NOMO-1 treated with DMSO at 0.1 percent for 48 hours (cell line): ENCODE measurements around the gene POU3F1.

Source experiments
- DNase-seq: peaks from one replicate; lab custom pipeline; 2025; ENCODE audit not compliant: unreplicated experiment; lab: John Stamatoyannopoulos, UW

POU3F1 gene

DNA sequence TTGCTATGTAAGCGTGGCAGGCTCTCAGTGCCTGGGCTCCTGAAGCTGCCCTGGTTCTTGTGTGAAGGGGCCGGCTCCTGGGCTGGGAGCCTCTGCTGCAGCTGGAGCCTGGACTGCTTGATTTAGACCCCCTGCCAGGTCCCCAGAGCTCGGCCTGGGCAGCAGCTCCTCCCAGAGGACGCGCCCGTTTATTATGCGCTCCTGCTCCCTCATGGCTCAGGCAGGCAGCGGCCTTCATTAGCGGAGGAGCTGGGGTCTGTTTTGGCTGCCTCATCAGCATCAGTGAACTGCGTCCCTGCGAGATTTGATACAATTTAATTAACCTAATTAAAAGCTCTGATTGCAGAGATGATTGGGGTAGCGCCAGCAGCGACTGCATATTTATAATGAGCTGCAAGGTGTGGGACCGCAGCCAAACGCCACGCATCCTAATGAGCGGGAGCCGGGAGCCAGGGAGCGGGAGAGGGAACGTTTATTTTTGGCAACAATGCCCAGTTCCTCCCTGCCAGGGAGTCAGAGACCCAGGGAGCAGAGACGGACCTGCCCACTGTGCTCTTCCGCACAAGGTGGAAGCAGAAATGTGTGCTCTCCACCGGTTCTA is 17.4 kb downstream of the POU3F1 start:
- DNase-seq: no peak

DNA sequence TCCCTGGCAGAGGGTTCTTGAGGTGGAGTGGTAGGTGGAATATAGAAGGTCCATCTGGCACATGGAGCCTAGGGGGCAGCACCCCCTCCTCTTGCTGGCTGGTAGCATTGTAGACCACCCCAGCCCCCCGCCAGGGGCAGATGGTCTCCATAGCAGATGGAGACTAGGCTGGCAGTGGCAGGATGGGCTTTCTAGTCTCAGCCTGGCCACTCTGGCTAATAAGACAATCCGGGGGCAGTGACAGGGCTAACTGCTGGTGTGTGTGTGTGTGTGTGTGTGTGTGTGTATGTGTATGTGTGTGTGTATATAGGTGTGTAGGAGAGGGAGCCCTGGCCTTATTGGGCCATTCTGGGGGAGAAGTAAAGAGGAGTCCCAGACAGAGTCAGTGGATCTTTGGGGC is 17.9 kb downstream of the POU3F1 start:
- no peak for DNase-seq

DNA sequence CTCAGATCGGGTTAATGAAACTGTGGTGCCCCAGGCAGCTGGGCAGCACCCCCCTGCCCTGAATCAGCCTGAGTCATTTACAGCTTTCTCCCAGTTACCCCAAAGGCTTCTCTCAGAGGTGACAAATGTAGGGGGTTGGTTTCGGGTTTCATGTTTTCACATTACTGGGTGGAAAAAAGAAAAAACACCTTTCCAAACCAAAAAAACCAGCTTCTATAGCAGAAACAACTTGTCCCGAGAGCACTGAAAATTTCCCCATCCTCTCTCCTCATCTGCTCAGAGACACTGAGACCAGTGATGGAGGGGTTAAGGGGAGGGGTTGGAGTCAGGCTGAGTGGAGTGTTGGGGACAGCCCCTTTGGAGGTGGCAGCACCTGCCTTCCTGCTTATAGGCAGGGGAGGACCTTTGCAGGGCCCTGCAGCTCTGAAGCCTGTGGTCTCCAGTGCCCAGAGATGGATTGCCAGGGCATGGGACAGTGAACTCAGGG is 18.4 kb downstream of the POU3F1 start:
- DNase-seq: no peak

DNA sequence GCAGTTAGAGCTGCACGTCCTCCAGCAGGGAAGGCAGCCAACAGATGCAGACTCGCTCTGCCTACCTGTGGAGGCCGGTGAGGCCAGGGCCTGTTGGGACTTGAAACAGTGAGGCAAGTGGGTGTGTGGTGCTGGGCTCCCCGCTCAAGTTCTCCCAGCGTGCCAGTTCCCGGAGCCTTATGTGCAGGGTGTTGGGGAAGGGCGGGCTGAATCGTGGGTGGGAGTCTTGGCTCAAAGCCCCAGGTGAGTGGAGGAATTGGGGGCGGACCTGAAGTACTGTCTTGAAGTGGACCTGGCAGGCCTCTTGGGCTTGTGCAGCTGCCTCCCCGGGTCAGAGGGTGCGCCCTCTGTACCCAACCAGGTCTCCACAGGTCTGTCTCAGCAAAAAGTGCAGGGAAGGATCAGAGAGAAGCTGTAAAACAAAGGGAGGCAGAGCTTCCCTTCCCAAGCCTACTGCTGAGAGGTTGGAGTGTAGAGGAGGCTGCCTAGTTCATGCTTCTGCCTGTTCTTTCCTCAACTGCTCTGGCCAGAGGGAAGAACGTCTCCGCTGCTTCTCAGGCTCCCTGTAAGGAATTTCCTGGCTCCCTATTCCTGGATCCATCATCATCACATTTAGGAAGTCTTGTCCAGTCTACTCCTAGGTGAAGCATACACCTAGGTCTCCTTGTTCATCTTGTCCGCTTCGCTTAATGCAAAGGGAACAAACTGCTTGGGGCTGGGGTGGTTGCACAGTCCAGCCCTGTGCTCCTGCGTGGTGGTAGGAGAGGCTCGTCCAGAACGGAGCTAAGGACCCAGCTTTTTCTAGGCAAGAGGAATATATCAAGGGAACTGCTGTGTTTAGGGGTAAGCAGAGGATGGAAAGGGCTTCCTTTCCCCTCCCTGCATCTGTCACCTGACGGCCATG is 19.1 kb downstream of the POU3F1 start:
- no peak for DNase-seq

DNA sequence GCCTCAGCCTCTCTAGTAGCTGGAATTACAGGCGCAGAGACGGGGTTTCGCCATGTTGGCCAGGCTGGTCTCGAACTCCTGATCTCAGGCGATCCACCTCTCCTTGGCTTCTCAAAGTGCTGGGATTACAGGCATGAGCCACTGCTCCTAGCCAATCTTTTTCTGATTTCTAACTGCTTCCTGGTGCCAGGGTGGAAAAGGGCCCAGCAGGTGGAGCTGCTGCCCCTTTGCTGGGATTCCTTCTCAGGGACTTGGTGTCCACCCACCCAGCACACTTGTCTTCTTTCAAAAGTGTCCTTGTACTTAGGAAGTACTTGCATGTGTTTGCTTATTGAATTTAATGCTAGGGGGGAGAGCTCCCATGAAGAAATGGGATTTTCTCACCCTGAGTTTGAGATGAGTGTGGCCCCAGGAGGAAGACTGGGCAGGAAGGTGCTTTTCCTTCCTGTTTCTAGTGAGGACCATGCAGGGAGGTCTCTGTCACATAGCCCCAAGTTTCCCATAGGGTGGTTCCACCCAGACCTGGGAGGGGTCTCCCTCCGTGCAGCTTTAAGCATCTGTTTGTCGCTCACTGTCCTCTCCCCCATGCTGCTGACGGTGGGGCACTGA is 19.9 kb downstream of the POU3F1 start:
- peak; percentile 34 for DNase-seq

DNA sequence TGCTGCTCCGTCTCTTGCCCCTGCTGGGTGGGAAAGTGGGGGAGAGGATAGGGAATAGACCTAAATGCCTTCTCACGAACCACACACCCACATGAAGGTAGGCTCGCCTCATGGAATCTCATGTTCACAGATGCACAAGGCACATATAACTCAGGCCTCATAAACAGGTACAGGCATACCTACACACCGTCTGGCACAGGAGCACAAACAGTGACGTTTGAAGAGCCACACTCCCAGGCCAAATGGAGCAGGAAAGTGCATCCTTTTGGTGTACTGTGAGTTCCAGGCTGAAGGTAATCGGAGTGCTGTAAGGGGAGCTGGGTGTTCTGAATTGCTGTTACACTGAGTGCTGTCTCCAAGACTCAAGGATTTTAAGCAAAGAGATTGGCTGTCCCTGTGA is 20.9 kb downstream of the POU3F1 start:
- no peak for DNase-seq

DNA sequence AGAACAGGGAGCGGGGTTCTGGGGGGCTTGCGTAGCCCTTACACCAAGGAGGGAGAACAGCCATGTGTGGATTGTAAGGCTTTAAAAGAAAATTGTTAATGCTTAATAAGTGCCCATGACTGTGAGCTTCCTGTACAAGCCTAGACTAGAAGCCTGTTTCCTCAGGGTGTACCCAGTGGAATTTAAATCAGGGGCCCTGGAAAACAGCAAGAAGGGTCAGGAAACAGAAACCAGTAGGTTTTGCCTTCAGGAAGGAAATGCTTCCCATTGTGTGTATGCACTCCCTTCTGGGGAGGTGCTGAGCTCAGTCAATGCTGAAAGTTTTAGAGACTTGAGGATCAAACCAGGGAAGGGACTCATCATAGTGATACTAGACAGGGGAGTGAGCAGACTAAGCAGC is 21.4 kb downstream of the POU3F1 start:
- no peak for DNase-seq

DNA sequence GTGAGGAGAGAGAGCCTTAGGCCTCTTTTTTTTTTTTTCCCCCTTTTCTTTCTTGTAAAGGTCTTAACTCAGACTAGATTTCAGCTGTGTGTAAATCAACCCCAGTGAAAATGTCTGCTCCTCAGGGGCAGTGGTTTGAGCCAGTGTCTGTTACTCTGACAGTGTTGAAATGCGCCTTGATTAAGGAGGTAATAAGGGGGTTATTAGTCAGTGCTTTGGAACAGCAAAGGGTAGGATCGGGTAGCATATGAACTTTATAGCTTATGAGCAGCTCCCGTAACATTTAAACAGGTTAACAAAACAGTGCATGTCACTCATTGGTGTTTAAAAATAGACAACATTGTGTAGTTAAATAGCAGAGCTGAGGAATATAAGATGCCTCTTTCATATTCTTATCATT is 23.8 kb downstream of the POU3F1 start:
- DNase-seq: no peak

DNA sequence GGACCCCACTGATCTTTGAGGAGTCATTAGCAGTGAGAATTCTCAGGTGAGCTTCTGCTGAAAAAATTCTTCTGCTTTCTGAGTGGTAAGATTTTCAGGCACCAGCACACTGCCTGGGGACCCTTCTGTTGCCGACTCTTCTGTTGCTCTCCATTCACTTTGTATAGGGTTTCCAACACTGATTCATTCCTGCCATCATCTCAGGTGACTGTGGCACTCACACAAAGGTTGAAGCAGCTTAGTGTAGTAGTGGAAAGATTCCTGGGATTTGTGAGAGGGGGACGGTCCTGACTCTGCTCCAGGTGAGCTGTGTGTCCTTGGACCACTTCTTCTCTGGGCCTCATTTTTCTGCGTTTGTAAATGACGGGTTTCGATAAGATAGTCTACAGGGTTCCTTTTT is 24.6 kb downstream of the POU3F1 start:
- no peak for DNase-seq

DNA sequence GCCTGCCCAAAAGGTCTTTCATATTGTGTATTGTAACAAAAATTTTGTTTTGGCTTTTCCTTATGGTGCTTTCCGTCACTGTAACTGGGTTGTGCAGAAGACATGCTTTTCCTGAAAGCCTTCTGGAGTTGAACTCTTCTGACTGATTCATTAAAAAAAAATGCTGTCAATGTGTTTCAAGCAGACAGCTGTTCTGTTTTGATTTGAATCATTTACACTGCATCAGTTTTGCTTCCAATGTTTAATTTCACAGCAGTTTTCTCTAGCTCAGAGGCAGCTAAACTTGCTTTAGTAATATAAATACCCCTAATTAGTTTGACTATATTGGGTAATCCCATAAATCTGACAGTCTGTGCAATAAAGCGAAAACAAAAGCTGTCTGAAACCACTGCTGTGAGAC is 26.2 kb downstream of the POU3F1 start:
- DNase-seq: peak; percentile 11

DNA sequence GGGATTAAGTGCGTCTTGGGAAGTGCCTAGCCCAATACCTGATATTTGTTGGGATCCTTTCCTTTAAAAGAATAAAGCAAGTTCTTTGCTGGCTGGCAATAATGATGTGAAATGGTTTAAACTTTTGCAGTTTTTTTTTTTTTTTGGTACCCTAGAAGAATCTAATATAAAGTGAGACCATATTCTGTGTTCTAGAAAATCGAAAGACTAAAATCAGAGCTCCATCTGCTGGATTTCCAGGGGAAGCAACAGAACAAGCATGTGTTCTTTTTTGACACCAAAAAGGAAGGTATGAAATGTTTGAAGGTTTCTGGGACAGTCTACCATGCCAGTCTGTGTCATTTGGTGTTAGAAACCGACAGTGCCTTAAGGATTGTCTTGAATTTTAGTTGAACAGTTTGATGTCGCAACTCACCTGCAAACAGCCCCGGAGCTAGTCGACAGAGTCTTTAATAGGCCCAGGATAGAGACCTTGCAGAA is 27.7 kb downstream of the POU3F1 start:
- DNase-seq: peak; percentile 46

DNA sequence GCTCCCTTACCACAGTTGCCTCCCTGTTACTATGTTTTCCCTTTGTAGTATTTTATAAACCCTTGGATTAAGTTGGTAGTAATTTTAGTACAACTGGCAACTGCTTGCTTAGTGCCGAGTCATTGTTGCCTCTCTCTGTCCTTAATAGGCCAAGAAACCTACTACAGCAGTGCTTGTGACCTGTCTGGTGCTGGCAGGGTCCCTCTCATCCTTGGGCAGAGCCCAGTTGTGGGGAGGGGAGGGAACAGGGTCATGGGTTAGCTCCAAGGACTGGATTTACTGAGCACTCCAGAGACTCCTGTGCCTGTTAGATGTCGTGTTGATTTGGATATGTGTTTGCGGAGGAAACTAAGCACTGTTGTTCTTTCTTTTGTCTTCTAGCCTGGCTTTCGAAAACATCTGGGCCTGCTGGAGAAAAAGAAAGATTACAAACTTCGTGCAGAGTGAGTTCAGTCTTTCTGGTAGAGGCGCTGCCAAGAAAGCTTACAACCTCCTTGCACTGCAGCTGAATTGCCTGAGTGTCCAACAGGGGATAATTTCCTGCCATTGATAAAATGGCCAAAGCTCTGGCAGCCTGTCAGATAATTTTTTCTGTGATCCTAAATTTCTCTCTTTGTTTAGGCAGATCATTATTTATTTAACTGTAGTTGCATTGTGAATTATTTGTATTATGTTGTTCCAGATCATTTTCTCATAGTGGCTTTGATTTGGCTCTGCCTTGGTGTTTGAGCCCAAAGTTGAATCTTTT is 30.4 kb downstream of the POU3F1 start:
- no peak for DNase-seq

DNA sequence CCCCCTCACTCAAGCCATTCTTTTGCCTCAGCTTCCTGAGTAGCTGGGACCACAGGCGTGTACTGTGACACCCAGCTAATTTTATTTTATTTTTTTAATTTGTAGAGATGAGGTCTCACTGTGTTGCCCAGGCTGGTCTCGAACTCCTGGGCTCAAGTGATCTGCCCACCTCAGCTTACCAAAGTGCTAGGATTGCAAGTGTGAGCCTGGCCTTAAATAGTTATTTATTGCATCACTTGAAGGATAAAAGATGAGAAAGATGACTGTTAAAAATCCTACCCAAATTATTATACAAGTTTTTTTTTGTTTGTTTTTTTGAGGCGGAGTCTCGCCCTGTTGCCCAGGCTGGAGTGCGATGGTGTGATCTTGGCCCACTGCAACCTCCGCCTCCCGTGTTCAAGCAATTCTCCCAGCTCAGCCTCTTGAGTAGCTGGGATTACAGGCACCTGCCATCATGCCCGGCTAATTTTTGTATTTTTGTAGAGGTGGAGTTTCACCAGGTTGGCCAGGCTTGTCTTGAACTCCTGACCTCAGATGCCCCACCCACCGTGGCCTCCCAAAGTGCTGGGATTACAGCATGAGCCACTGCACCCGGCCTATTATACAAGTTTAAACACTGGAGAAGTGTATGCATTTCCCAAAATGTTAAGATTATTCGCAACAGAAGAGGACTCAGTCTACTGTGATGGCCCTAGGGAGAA is 31.7 kb downstream of the POU3F1 start:
- no peak for DNase-seq

DNA sequence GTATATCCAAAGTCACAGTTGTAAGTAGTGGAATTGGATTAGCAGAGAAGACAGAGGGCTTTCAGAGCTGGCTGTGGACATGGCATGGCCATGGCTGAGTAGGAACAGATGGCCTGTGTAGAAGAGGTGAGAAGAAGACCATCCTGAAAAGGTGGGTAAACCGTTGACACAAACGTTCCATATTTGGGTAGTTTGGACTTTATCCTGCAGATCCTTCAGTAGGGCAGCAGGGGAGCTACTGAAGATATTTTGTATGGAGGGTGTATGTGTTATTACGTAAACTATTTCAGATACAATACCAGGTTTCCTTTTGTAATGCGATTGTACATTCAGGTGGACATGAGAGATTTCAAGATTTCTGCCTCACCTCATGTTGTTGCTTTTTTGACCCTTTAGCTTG is 32.4 kb downstream of the POU3F1 start:
- DNase-seq: peak; percentile 11

DNA sequence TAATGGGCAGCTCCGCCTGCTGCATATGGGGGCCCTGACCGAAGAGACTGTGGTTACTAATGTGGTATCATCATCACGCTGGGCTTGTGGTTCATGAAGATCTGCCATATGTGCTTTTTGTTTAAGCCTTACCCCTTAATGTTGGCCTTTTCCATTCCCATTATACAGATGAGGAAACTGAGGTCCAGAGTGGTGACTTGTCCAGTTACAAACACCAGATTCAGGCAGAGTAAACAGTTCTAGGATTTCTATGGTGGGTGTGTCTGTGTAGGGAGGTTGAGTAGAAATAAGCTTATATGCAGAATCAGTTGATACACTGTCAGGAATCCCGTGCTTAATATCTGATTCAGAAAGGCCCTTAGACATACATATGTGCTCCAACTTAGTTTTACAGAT is 33.4 kb downstream of the POU3F1 start:
- no peak for DNase-seq

DNA sequence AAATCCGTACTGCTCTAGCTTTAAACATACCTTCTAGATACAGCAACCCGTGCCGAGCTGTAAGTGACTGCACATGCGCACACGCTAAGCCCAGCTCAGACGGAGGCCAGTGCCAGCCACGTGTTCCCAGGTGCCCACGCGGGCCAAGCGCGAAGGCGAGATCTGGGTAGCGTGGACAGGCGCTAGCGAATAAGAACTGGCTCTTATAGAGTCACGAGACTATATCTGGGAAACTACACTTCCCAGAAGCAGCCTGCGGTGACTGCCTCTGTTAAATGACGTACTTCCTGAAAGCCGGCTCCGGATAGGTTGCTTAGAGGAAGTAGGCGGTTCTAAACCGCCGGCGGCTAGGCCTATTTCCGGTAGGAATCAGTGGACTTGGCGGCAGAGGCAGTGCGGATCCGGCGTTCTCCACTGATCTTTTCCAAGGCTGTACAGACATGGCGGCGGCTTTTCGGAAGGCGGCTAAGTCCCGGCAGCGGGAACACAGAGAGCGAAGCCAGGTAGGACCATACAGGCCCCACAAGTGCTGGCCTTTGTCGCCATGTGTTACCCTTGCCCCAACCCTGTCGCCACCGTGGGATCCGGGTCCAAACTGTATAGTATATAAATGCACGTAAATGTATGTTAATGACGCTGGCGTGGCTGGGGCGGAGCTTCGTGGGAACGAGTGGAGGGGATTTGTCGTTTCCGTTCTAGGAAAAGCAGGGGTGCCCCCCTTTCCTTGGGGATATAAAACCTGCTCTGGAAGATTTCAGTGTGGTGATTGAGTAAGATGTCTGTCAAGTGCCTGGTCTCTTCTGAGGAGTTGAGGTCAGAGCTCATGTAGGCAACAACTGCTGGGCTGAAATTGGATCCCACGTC is 34.0 kb downstream of the POU3F1 start, which contains the start of gene UTP11:
Gene UTP11, plus strand, starts transcription at position 372 of the 864 bp plus-strand sequence. Its CDS starts 69 bp downstream, at position 441.
- peak; percentile 99 for DNase-seq

DNA sequence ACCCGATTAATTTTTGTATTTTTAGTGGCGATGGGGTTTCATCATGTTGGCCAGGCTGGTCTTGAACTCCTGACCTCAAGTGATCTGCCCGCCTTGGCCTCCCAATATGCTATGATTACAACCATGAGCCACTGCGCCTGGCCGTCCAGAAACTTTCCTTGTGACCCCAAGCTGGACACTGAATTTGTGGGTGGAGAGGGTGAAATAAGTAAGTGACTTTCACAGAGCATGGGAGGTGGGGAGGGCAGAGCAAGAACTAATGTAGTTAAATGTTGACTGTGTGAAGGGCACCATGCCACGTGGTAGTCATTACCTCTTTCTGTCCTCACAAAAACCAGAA is 36.8 kb downstream of the POU3F1 start:
- no peak for DNase-seq

DNA sequence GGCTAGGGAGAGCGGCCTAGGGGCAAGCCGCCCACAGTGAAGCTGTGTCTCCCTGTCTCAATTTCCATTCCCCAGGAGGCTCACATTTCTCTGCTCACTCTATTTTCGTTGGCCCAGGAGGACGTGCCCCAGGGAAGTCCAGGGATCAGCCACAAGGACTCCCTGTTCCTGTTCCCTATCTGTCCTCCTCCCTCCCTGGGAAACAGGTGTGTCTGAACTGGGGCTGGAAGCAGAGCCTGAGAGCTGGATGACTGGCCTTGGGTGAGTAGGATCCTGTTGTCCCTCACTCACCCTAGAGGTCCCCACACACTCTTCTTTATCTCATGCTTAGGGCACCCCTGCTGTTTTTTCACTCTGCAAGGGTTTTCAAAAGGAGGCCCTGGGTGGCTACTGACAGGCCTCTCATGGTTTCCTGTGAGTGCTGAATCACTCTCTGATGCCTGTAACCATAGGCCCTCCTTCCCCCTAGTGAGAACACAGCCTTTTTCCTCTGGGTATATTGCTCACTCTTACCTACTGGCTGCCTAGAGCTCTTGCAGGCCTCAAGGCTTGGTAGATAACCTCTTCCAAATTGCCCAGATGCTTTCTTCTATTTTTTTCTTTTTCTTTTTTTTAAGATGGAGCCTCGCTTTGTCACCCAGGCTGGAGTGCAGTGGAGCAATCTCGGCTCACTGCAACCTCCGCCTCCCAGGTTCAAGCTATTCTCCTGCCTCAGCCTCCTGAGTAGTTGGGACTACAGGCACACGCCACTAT is 37.3 kb downstream of the POU3F1 start:
- DNase-seq: peak; percentile 83
